Stimulated activated CD8-positive, alpha-beta memory T cell treated with anti-CD3 and anti-CD28 coated beads, Interleukin-4, amount 100 ng/mL, for 1 hour (primary cell): Measurements from ENCODE around the gene NSMCE3.

Experiments
- DNase-seq, 2 donors: peaks; one replicate each; pipeline ENCODE4 v3.0.0-alpha.2; 2020; ENCODE audit warnings: low read depth in 2 of 2, low spot score in 1 of 2

Gene NSMCE3

GRCh38 chr15:29222129-29222853, 47.3 kb downstream of the NSMCE3 start:
- DNase-seq: no peak

DNA sequence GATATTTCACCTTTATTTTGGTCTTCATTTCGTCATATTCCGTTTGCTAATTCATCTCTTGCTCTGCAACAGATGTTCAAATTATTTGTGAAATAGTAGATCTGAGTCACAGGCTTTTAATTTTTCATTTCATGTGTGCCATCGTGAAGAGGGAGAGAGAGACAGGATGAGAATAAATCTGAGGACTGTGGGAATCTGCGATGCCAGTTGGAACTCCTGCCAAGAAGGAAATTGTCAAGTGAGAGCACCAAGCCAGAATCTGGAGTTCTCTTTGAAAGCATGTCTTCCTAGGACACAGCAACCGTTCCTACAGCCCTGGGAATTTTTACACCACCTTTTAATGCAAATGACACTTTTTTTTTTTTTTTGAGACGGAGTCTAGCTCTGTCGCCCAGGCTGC, 48.8 kb downstream of the NSMCE3 start:
- DNase-seq: no peak

DNA sequence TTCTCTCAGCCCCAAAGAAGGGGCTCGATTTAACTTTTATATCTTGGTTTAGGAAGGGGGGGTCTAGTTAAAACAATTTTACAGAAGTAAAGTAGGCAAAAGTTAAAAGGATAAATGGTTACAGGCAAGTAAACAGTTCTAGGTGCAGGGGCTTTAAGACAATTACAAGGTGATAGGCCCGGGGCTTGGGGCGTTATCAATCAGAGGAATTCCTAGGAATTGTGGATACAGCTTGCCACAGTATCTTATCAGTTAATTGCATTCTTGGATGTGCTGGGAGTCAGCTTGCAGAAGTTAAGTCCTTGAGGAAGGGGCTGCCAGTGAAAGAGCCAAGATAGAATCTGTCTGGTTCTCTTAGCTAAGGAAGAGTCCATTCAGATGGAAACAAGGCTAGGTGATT, 52.7 kb downstream of the NSMCE3 start:
- DNase-seq: no peak
